Measurements from ENCODE around the gene GCC2.

- TF ChIP-seq, protein P1, sequence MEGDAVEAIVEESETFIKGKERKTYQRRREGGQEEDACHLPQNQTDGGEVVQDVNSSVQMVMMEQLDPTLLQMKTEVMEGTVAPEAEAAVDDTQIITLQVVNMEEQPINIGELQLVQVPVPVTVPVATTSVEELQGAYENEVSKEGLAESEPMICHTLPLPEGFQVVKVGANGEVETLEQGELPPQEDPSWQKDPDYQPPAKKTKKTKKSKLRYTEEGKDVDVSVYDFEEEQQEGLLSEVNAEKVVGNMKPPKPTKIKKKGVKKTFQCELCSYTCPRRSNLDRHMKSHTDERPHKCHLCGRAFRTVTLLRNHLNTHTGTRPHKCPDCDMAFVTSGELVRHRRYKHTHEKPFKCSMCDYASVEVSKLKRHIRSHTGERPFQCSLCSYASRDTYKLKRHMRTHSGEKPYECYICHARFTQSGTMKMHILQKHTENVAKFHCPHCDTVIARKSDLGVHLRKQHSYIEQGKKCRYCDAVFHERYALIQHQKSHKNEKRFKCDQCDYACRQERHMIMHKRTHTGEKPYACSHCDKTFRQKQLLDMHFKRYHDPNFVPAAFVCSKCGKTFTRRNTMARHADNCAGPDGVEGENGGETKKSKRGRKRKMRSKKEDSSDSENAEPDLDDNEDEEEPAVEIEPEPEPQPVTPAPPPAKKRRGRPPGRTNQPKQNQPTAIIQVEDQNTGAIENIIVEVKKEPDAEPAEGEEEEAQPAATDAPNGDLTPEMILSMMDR (conservative IDR thresholded peaks at IDR 0.05; ENCODE audit: low read length), result no peak
- no peak for TF ChIP-seq EZH2phosphoT487 (IDR thresholded peaks at IDR 0.05; ENCODE audit: borderline replicate concordance, low read depth, low read length)
Observed at GRCh38 chr2:108477099-108477498, 28.1 kb downstream of the GCC2 start.
